IPS-11a (cell line): ENCODE results near the gene TRA2A.

Source experiments
- H3K4me3 ChIP-seq: one replicate; pipeline ENCODE4 v1.5.1; 2013; ENCODE audit warnings: low read depth, low read length, control low read depth

TRA2A gene

DNA sequence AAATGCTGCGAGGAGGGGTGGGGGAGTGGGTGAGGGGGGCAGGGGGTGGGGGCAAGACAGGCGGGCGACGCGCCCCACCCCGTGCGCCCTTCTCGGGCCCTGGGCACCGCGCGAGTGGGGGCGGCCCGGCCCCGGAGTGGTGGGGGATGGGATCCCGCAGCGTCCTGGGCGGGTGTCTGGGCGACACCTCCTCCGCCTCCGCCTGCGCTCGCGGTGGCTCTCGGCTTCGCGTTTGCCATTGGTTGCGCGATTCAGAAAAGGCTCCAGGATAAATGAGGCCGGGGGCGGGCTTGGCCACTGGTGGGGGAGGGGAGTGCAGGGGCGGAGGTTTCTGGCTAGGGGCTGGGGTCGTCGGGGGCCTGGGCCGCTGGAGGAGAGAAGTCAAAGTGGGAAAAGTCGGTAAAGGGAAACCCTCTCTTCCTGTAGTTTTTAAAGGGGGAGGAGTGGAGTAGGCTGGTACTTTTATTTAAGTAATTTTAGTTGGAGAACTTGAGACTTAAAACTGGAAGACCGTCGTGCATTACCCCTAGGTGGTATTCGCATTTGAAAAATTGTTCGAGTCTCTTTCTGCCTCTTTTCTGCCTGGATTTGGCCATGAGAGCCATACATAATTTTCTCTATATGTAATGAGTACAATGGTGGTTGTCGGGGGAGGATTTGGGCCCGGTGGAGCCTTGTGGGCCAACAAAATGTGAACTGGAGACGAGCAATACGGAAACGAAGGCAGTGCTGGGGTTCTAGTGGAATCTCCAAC, 60.5 kb downstream of the TRA2A start:
- H3K4me3 ChIP-seq, result peak overlapping the region; percentile 86

DNA sequence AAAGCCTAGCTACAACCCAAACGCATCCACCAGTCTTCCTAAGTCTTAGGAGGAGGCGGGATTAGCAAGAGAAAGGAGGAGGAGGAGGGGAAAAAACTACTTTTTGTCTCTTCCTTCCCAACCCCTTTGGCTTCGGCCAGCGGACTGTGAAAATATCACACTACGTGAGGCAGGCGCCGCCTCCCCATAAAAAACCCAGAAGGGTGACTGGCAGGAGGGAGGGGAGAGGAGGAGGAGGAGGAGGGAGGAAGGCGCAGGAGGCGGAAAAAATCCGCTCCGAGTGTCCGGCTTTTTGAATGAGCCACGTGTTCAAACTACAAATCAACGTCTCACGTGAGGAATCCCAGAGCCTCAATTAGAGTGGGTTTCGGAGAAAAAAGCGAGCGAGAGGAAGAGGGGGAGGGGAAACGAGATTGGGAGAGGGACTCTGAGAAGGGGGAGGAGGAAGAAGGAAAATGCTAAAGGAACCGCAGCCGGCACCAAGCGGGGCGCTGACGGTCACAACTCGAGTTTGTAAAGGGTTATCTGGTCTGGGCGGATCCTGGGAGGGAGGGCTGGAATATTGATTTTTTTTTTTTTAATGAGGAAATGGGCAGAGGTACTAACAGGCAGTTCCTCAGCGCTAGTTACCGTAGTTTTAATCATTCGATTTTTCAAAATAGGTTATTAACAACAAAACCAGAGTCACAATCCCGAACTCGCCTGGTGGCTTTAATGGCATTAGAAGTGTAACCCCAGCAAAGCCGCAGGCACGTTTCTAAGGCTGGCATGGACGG, 61.3 kb downstream of the TRA2A start, which contains the start of gene IGF2BP3:
TSS of gene IGF2BP3 (minus strand) at position 162 of the 776 bp plus-strand sequence. CDS start 381 bp downstream, outside the sequence.
- peak within 1 kb of the TSS; percentile 86 for H3K4me3 ChIP-seq

DNA sequence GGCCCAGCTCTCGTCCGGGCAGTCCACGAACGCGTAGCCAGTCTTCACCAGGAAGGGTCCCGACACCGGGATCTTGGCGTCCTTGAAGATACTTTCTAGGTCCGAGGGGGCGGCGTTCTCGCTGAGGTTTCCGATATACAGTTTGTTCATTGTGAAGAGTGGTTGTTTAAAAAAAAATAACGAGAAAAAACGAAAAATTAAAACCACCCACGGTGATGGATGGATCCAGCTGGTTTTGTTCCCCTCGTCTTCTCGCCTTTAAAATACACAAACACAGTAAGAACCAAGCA, 61.9 kb downstream of the TRA2A start:
- peak overlapping the region; percentile 86 for H3K4me3 ChIP-seq

DNA sequence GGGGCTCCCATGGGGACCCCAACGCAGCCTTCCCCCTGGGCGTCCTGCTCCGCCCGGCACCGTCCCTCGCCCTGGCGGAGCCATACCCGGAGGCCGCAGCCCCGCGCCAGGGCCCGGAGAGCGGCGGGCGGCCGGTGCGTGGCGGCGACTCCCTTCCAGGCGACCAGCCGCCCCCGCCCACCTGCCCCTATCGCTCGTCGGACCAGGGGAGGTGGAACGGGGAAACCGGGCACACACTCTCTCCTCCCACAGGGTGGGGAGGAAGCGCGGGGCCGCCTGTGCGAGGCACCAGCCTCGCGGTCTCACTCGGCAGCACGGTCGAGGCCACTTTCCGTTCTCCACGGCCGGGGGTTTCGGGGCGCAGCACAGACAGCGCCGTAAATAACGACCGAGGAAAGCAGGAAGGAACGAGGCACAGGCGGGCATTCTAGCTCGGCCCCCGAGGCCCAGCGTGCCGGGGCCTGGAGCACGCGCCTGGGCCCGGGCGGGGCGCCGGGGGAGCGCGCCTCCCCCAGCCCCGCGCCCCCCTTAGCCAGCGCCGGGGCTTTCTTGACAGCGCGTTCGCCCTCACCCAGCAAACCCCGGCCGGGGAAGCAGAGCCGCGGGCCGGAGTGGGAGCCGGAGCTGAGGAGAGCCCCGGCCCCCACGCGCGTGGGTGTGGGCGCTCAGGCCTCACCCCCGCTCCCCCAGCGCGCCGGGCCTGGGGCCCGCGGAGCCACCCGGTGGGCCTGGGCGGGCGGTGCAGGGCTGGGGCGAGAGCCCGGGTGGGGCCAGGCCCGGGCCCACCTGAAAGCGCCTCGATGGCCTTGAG, 62.4 kb downstream of the TRA2A start:
- H3K4me3 ChIP-seq, result peak overlapping the region; percentile 86

DNA sequence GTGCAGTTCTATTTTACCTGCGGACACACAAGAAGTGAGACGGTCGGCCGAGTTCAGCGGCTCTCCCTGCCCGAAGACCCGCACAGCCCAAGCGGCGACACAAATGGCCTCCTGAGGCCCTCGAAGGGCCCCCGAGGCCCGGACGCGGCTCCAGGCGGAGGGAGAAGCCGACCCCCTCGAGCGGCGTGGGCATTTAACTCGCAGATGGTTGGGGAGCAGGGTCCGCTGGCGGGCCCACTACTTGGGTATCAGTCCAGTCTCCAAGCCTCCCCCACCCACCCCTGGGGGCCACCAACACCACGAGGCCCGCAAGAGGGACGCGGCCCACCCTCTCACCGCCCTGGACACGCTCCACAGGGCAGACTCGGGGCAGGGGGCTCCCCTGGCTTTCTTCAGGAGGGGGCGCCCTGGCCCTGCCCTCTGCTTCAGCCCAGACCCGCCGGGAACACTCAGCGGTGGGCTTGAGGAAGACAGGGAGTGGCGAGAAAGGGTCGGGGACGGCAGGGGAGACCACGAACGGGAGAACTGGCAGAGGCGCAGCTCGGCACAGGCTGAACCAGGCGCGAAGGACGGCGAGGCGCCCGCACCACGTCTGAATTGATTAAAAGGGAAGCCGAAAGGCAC, 63.1 kb downstream of the TRA2A start:
- H3K4me3 ChIP-seq, result peak overlapping the region; percentile 86

DNA sequence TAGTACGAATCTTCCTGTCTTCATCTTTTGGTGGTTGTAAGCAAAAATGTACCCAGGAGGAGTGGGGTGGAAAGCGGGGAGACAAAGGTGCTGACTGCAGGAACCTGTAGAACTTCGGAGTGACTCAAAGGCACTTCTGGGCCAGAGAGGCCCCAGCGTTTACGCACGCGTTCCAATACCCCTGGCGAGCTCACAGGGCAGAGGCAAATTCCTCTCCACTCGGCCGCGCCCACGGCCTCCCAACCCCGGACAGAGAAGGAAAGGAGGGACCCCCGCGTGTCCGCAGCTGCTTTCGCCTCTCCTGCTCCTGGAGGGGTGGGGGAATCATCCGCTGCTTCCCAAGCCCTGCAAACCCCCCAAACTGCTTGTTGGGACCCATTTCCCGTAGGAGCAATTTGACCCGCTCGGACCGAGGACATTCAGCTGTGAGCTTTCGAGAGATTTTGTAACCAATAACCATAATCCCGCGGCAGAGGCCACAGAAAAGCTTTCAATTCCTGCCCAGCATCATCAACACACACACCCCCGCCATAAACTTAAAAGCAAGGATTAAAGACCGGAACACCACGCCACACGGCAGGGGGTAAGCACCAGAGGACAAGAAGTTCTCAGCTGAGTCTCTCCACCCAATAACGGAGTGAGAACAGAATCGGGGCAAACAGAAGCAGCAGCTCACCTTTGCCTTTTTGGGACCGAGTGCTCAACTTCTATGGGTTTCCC, 63.8 kb downstream of the TRA2A start:
- peak overlapping the region; percentile 86 for H3K4me3 ChIP-seq

DNA sequence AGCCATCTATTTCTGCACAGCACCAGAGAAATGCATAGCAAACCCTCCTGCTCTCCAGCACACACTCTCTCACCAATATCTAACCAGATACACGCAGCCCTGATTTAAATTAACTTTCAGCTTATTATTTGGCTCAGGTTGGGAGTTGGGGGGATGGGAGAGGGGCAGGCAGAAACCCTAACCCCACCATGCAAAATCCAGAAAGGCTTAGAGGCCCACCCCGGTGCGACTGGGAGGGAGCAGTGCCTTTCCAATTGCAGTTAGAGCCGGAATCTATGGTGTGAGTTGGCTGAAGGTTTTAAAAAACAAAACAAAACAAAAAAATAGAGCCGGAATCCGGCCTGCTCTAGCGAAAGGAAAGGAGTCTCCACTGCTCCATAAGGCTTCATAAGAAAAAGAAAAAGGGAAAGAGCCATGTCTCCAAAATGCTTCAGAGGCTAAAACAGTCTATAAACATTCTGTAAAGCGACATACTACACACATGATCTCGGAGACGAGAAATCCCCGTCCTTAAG, 64.4 kb downstream of the TRA2A start:
- peak overlapping the region; percentile 86 for H3K4me3 ChIP-seq

DNA sequence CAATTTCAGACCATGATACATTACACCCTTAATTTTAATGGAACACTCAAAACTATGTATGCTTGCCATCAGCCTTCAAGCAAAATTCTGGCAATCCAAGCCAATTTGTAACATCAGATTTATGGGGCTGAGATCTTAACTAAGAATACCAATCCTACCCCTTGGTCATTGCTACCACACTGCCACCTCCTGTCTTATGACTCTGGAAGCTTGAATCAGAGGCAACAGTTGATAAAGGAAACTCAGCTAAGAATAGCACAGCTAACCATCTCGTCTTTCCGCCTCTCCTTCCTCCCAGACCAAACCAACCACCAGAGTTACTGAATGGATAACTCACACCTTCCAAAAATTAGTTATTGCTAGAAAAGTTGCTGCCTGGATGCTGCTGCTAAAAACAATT, 68.9 kb downstream of the TRA2A start:
- no peak overlapping the region for H3K4me3 ChIP-seq

DNA sequence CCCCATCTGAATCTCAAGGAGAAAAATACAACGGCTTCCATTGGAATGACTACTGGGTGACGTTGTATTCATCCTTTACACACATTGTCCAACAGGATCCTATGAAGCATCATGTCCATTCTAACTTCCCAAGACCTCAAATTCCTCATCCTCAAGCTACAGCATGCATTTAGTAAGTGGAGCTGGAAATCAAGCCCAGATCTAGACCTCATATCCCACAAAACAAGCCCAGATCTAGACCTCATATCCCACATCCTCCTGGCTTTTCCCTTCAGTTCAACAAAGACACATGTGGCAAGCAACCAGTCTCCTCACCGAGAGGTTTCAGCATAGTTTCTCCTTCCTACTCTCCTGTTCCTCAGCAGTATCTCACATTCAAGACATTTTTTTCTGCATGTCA, 73.7 kb downstream of the TRA2A start:
- no peak overlapping the region for H3K4me3 ChIP-seq

DNA sequence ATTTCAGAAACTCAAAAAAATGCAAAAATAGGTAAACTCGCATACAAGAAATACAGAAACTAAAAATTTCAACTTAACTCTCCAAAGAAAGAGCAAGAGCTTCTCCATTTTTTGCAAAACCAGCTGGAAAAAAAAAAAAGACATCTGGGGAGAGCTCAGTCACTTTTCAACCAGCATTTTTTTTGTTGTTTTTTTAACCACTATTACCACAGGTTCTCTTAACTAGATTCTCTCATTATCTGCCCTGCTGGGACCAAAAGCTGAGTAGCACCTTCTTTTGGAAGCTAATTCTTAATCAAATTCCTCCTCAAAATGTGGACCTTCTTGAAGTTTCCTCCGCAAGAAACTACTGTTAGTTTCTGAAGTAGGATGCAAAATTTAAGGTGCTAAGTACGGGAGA, 75.7 kb downstream of the TRA2A start:
- no peak overlapping the region for H3K4me3 ChIP-seq

DNA sequence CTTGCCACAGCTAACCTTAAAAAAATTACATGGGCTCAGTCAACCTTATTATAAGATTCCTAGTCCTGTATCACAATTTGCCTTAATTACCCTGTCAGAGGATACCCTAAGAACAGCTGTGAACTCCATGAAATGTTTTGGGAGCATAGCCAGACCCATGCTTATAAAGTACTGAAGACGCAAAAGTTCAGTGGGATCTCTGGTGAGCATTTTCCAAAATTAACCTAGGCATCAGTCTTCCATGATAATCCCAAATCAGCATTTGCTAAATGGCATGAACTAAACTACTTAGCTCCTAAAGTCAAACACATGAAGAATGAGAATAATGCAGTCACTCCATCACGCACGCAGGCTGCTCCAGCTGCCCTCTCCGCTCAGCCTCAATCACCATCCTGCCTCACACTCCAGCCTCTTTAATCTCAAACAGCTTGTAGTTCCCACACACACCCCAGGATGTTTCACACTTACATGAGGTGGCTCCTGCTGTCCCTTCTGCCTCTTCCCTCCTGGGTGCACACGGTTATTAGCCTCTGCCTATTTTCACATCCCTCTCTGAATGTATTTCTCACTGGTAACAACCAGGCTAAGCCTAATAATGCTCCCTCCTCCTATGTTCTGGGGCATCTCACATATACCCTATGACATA, 76.8 kb downstream of the TRA2A start:
- H3K4me3 ChIP-seq, result no peak overlapping the region
